ENCODE measurements around the gene SLC22A17. TPM values are rescaled to one million over a fixed set of nuclear protein-coding genes. Genes with fewer than 3 reads are reported as not detected.

Gene SLC22A17
- total RNA-seq, 2 experiments from 2014 or later: 3.0 to 3.4 TPM

DNA sequence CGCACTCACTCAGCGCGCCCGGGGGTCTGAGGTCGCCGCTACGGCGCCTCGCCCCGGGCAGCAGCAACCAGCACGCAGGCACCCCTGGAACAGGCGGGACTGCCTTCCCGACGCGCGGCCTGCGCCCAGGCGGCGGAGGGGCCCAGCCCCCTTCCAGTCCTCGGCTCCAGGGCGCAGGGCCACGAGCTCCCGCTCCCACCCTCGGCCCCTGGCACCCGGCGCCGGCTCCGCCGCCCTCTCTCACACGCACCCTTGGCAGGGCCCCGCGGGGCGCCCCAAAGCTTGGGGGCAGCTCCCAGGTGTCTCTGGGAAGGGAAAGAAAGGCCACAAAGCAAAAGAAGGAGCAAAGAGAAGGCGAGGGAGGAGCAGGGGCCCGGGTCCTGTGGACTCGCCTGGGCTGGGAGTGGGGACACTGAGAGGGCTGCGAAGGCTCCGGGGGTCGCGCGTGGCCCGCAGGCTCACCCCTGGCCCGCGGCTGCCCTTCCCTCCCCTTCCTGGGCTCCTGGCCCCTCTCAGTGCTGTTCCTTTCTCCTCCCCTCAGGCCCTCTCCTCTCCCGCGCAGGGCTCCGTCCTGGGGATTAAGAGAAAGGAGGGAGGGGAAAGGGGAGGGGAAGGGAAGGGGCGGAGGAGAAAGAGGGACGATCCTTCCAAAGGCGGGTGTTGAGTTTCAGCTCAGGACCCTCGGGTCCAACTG is 13.2 kb upstream of the SLC22A17 start:
- no peak for DNase-seq
- no peaks in the 10 kb centered on the region for H3K9me3 Mint-ChIP-seq
- peaks cover 40% of the 10 kb centered on the region for H3K27me3 Mint-ChIP-seq
- H3K27ac Mint-ChIP-seq: no peak overlapping the region
- no peak overlapping the region for H3K4me3 Mint-ChIP-seq
- ChIA-PET CTCF (interaction anchor here (0.9 kb wide), 2 partner anchors 32 kb away, joined by 3 read pairs; no protein-coding TSS in a partner anchor), POLR2A (no interaction called here)
- no peaks in the 10 kb centered on the region for H3K36me3 Mint-ChIP-seq (ENCODE audit: low read depth)
- peaks cover 2% of the 10 kb centered on the region for H3K4me1 Mint-ChIP-seq

DNA sequence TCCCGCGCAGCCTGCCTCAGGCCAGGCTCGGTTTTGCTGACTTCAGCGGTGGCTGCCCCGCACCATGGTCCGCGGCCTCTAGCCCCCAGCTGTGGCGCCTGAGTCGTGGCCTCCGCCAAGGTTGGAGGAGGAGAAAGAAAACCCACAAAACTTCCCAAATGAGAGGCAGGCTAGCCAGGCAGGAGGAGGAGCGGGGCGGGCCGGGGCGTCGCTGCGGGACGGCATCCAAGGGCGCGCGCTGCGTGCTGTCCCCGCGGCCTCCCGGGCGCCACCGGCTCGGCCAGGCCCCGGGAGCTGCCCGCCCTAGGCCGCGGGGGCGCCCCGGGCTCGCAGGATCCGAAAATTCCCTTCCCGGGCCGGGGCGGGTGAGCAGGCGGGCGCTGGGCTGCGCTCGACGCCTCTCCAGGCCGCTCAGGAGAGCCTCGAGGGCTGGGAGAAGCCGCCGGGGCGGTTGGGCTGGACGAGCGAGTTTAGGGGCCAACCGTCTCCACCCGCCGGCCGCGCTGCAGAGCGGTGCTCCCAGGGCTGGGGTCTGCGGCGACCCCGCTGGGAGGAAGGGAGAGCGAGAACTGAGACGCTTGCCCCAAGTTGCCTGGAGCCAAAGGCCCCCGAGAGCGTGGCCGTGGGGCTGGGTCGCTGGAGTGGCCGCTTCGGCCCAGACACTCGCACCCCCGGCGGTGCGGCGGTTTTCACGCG is 12.5 kb upstream of the SLC22A17 start, which contains the start of gene EFS:
Gene EFS, minus strand, starts transcription at position 137 of the 696 bp plus-strand sequence. CDS start 147 bp downstream, outside the sequence.
- no peak within 1 kb of the TSS for H3K27ac Mint-ChIP-seq
- peaks cover 40% of the 10 kb centered on the region for H3K27me3 Mint-ChIP-seq
- POLR2A ChIA-PET: no interaction called here
- peaks cover 2% of the 10 kb centered on the region for H3K4me1 Mint-ChIP-seq
- CTCF ChIA-PET: no interaction called here
- no peak within 1 kb of the TSS for H3K4me3 Mint-ChIP-seq
- H3K9me3 Mint-ChIP-seq: no peaks in the 10 kb centered on the region
- no peak for DNase-seq
- no peaks in the 10 kb centered on the region for H3K36me3 Mint-ChIP-seq (ENCODE audit: low read depth)

DNA sequence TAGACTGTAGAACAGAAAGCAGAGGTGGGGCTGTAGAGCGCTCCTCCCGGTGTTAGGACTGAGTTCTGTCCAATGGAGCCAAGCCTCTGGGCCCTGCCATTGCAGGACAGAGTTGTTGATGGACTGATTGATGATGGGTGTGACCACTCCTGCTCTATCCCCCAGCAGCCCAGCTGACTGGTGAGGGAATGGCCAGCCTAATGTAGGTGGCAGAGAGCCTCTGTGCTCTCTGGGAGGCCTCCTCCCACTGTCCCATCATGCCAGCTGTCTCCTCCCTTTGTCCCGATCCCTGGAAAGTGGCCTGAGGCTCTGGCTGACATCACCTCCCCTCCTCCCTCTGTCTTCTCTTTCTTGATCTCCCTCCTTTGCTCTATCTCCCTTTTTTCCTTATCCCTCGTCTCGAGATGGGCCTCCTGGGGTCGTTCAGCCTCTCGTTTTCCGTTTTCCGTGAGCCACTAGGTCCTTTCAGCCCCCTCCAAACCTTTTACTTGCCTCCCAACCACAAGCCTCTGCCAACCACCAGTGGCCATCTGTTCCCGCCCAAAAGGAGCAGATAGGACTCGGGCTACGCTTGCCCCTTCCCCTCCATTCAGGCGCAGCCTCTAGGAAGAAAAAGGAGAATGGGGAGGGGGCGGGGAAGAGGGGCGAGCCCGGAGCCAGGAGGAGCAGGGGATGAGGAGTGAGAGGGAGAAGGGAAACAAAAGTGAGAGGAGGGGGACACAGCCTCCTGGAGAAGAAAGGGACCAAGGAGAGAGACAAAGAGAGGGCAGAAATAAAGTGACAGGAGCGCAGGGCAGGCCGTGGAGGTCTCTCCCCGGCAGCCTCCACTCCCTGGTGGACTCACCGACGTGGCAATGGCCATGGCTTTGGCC is 11.7 kb upstream of the SLC22A17 start:
- H3K4me3 Mint-ChIP-seq: no peak overlapping the region
- DNase-seq: no peak
- no peaks in the 10 kb centered on the region for H3K9me3 Mint-ChIP-seq
- no peaks in the 10 kb centered on the region for H3K36me3 Mint-ChIP-seq (ENCODE audit: low read depth)
- ChIA-PET CTCF (interaction anchor here (1.5 kb wide), 1 partner anchor 15 kb away, joined by 4 read pairs; no protein-coding TSS in a partner anchor), POLR2A (no interaction called here)
- H3K27ac Mint-ChIP-seq: no peak overlapping the region
- peaks cover 40% of the 10 kb centered on the region for H3K27me3 Mint-ChIP-seq
- peaks cover 2% of the 10 kb centered on the region for H3K4me1 Mint-ChIP-seq

DNA sequence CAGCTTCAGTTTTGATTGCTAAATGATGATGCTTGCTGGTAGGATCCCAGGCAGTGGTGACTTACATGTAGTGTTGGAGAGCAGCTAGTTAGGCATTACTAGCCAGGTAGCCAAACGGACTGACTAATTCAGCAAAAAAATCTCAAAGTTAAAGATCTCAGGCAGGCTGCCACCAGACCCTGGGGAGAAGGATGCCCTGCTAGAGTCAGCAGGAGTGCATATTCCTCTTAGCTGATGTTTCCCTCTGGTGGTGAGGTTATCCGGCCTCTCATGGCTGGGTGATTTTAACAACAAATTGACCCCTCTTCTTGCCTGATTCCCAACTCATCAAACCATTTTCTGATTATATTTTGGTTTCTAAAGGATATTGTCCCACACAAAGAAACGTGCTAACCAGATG is 9.5 kb upstream of the SLC22A17 start:
- DNase-seq: no peak
- no peak overlapping the region for H3K27ac Mint-ChIP-seq
- ChIA-PET CTCF (interaction anchor here (0.7 to 1.5 kb wide), 3 partner anchors 9 to 18 kb away, joined by 3 read pairs; partner anchors contain the start of gene SLC22A17), POLR2A (no interaction called here)
- H3K4me3 Mint-ChIP-seq: no peak overlapping the region
- H3K27me3 Mint-ChIP-seq: peaks cover 30% of the 10 kb centered on the region
- H3K9me3 Mint-ChIP-seq: no peaks in the 10 kb centered on the region
- no peaks in the 10 kb centered on the region for H3K36me3 Mint-ChIP-seq (ENCODE audit: low read depth)
- H3K4me1 Mint-ChIP-seq: peaks cover 2% of the 10 kb centered on the region

DNA sequence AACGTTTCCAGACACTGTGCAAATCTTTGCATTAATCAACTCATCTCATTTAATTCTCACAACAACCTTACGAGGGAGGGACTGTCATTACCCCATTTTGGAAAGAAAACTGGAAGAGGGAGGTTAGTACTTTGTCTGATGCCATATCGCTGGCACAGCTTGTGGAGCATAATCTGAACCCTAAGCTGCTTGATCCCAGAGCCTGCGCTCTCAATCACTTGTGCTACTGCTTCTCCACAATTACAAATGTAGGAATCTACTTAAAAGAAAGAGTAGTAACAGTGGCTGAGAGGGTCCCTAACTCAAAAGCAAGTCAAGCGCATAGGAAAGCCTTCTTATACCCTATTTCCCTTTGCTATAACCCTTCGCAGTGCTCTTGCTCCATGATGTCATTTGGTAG is 9.1 kb upstream of the SLC22A17 start:
- POLR2A ChIA-PET: no interaction called here
- Mint-ChIP-seq H3K4me1 (no peaks in the 10 kb centered on the region), H3K27me3 (peaks cover 26% of the 10 kb centered on the region), H3K4me3 (no peak overlapping the region), H3K9me3 (no peaks in the 10 kb centered on the region), H3K36me3 (ENCODE audit: low read depth) (no peaks in the 10 kb centered on the region), H3K27ac (no peak overlapping the region)
- CTCF ChIA-PET: interaction anchor here (0.7 to 1.5 kb wide), 3 partner anchors 9 to 18 kb away, joined by 3 read pairs; partner anchors contain the start of gene SLC22A17
- DNase-seq: no peak

DNA sequence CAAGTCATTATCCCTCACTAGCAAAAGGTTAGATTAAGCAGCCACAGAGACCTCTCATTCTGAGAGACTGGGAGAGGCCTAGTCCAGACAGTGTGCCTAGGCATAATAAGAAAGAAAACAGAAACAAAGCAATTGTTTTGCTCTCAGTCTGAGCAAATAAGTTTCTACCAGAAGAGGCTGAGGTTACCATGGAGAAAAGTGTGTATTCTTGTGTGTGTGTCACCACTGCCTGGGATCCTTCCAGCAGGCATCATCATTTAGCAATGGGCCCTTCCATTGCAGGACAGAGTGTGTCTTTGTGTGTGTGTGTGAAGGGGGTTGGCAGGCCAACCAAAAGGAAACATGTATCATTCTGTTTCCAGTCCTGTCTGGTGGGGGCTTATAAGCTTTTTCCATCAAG is 8.6 kb upstream of the SLC22A17 start:
- H3K9me3 Mint-ChIP-seq: no peaks in the 10 kb centered on the region
- POLR2A ChIA-PET: no interaction called here

DNA sequence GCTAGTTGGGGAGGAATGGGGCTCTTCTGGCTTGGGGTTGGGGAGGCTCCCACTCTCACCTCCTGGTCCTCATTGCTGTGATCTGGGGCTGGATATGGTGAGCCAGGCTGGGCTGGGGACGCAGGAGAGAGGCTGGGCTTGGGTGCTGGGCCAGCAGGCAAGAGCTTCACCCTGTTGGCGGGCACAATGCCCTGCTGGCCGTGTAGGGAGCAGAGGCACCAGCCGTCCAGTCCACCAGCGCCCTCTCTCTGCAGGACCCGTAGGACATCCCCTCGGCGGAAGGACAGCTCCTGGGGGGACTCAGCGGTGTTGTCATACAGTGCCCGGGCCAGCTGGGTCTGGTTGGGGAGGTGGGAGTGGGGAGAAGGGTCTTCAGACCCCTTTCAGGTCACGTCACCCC is 7.8 kb upstream of the SLC22A17 start:
- H3K4me3 Mint-ChIP-seq: no peak overlapping the region
- H3K36me3 Mint-ChIP-seq (ENCODE audit: low read depth): no peaks in the 10 kb centered on the region
- H3K27ac Mint-ChIP-seq: no peak overlapping the region
- no peaks in the 10 kb centered on the region for H3K4me1 Mint-ChIP-seq
- H3K9me3 Mint-ChIP-seq: no peaks in the 10 kb centered on the region
- no peak for DNase-seq
- peaks cover 20% of the 10 kb centered on the region for H3K27me3 Mint-ChIP-seq
- POLR2A ChIA-PET: no interaction called here
- CTCF ChIA-PET: interaction anchor here (0.9 to 1.1 kb wide), 3 partner anchors 33 to 76 kb away, joined by 3 read pairs; no protein-coding TSS in a partner anchor

More for the DNA sequence above, 8.6 kb upstream of the SLC22A17 start:
- Mint-ChIP-seq H3K27ac (no peak overlapping the region), H3K27me3 (peaks cover 22% of the 10 kb centered on the region), H3K4me1 (no peaks in the 10 kb centered on the region), H3K36me3 (ENCODE audit: low read depth) (no peaks in the 10 kb centered on the region), H3K4me3 (no peak overlapping the region)
- CTCF ChIA-PET: interaction anchor here (0.9 to 1.5 kb wide), 3 partner anchors 8 to 75 kb away, joined by 3 read pairs; partner anchors contain the start of gene SLC22A17
- no peak for DNase-seq

DNA sequence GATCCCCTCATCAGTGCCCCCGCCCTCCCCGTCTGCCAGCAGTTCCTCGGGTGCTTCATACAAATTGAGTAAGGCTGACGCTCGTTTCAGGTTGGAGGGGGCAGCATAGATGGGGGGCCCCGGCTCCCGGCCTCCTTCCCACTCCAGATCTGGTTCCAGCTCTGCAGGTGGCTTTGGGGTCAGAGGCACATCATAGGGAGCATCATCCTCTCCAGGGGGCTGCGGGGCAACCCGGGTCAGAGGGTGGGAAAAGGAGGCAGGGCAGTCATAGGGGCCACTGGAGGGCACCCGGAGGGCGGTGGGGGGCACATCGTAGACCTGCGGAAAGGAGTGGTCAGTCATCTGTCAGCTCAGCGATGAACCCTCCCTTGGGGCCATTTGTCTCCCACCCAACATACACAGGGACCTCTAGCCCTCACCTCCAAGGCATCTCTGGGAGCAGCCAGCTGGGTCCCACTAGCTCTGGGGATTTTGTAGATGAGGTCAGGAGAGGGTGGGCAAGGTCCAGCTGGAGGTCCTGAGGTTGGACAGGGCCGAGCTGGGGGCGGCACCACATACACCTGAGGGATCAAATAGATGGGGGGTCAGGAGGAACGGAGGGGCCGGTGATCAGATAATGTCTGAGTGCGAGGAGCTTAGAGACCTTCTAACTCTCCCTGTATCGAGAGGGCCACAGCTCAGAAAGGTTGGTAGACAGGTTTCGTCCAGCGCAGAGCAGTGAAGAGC is 7.2 kb upstream of the SLC22A17 start:
- Mint-ChIP-seq H3K27ac (no peak overlapping the region), H3K4me3 (no peak overlapping the region), H3K9me3 (no peaks in the 10 kb centered on the region), H3K4me1 (no peaks in the 10 kb centered on the region), H3K27me3 (peaks cover 25% of the 10 kb centered on the region), H3K36me3 (ENCODE audit: low read depth) (no peaks in the 10 kb centered on the region)
- CTCF ChIA-PET: interaction anchor here (0.9 to 1.1 kb wide), 3 partner anchors 32 to 77 kb away, joined by 3 read pairs; no protein-coding TSS in a partner anchor
- POLR2A ChIA-PET: no interaction called here
- no peak for DNase-seq

DNA sequence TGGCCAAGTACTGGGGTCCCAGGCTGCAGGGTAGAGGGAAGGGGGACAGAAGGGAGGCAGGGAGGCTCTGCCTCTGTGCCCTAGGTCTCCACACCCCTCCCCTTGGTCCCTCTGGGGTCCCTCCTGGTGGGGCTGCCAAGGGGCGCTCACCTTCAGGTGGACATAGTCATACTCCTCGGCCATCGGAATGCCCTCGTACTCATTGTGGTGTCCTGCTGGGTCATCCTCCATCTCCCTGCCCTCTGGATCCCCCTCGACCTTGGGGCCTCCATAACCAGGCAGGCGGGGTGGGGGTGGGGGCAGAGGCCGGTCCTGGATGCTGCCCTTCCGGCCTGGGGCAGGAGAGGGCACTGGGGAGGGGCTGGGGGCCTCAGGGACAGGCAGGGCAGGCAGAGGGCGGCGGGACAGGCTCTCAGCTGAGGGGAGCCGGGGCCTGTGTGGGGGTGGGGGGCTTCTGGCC is 6.5 kb upstream of the SLC22A17 start:
- CTCF ChIA-PET: no interaction called here

DNA sequence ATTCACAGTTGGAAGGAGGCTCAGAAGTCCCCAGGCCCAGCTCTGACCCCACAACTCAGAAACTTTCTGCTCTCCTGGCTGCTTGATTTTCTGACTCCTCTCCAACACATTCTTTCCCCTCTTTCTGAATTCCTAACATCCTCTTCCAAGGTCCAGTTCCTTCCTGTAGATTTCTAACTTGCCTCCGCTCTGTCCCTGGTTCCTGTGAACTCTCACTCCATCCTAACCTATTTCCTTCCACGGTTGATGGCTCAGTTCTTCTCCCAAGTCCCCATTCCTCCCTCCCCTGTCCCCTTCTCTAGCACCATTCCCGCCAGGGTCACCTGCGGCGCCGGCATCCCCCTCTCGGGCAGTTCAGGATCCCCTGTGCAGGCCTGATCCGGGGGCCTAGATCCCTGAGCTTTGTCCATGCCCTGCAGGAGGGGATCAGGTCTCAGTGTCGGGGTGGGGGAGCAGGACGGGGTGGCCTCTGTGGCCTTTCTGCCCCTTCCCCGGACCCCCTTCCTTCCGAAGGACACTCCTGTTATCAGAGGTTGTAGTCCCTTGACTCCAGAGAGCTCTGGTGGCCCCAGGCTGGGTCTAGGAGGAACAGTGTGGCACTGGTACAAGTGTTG is 6.0 kb upstream of the SLC22A17 start:
- no peak overlapping the region for H3K4me3 Mint-ChIP-seq
- no peak overlapping the region for H3K27ac Mint-ChIP-seq
- CTCF ChIA-PET: interaction anchor here (1.4 kb wide), 1 partner anchor 44 kb away, joined by 3 read pairs; no protein-coding TSS in a partner anchor
- H3K9me3 Mint-ChIP-seq: no peaks in the 10 kb centered on the region
- POLR2A ChIA-PET: no interaction called here
- no peaks in the 10 kb centered on the region for H3K4me1 Mint-ChIP-seq
- DNase-seq: no peak
- peaks cover 25% of the 10 kb centered on the region for H3K27me3 Mint-ChIP-seq
- H3K36me3 Mint-ChIP-seq (ENCODE audit: low read depth): no peaks in the 10 kb centered on the region

More for the DNA sequence above, 6.5 kb upstream of the SLC22A17 start:
- H3K36me3 Mint-ChIP-seq (ENCODE audit: low read depth): no peaks in the 10 kb centered on the region
- H3K9me3 Mint-ChIP-seq: no peaks in the 10 kb centered on the region
- no peaks in the 10 kb centered on the region for H3K4me1 Mint-ChIP-seq
- POLR2A ChIA-PET: no interaction called here
- H3K27ac Mint-ChIP-seq: no peak overlapping the region
- peaks cover 25% of the 10 kb centered on the region for H3K27me3 Mint-ChIP-seq
- no peak for DNase-seq
- H3K4me3 Mint-ChIP-seq: no peak overlapping the region

DNA sequence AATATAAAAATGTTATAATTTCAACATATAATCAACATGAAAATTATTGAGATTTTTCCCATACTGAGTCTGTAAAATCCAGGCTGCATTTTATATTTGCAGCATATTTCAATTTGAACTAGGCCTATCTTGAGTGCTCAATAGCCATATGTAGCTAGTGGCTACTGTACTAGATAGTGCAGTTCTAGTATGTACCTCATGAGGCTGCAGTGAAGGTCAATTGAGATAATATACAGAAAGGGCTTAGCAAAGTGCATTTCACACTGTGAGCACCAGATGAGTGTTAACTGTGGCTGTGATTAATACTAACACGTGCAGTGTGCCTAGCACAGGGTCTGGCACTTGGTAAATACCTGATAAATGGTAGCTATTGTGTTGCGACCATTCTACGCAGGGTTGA is 5.4 kb upstream of the SLC22A17 start:
- H3K4me3 Mint-ChIP-seq: no peak overlapping the region
- H3K36me3 Mint-ChIP-seq (ENCODE audit: low read depth): no peaks in the 10 kb centered on the region
- ChIA-PET POLR2A (no interaction called here), CTCF (interaction anchor here (1.4 kb wide), 2 partner anchors 12 to 45 kb away, joined by 3 to 4 read pairs; no protein-coding TSS in a partner anchor)
- peaks cover under 1% of the 10 kb centered on the region for H3K4me1 Mint-ChIP-seq
- no peak overlapping the region for H3K27ac Mint-ChIP-seq
- no peak for DNase-seq
- peaks cover 25% of the 10 kb centered on the region for H3K27me3 Mint-ChIP-seq
- H3K9me3 Mint-ChIP-seq: no peaks in the 10 kb centered on the region

DNA sequence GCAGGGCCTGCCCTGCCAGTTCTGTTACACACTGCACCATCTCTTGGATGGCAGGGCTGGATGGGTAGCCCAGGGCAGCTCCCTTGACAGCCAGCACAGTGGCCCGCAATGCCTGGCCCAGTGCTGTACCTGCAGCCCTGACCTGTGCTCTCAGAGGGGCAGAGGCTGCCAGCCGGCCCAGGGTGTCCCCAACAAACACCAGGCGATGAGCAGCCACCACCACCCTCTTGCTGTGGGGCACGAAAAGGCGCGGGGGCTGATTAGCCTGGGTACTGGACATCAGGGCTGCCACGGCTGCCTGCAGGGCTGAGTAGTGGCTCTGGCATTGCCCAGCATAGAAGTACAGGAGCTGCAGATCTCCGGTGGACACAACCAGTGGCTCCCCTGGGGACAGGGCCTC is 4.6 kb upstream of the SLC22A17 start:
- ChIA-PET CTCF (interaction anchor here (1.4 kb wide), 1 partner anchor 12 kb away, joined by 4 read pairs; no protein-coding TSS in a partner anchor), POLR2A (no interaction called here)
- H3K4me3 Mint-ChIP-seq: no peak overlapping the region
- DNase-seq: no peak
- peaks cover 5% of the 10 kb centered on the region for H3K4me1 Mint-ChIP-seq
- H3K36me3 Mint-ChIP-seq (ENCODE audit: low read depth): no peaks in the 10 kb centered on the region
- H3K27ac Mint-ChIP-seq: no peak overlapping the region
- H3K27me3 Mint-ChIP-seq: peaks cover 28% of the 10 kb centered on the region
- H3K9me3 Mint-ChIP-seq: no peaks in the 10 kb centered on the region

Data from activated CD4-positive, alpha-beta T cell treated with anti-CD3 and anti-CD28 coated beads, Interleukin-2, amount 10 ng/mL, durations not matched to agents 7 days and 5 days (primary cell).